Measurements from ENCODE around the gene TMEM178B.

GRCh38 chr7:141027043-141027442 is 46.8 kb upstream of the TMEM178B start:
- no peak for TF ChIP-seq POLR2AphosphoS5 (IDR thresholded peaks at IDR 0.05; ENCODE audit: low read depth, low read length)
- TF ChIP-seq CTCF (IDR thresholded peaks at IDR 0.05) = no peak
- no peak for TF ChIP-seq EP300 (IDR thresholded peaks at IDR 0.05; ENCODE audit: borderline replicate concordance in 1 of 2, low read depth in 1 of 2, low read length in 1 of 2)
- no peak for TF ChIP-seq TEAD4 (IDR thresholded peaks at IDR 0.05; ENCODE audit: borderline replicate concordance, insufficient read depth)
- no peak for TF ChIP-seq TCF12 (IDR thresholded peaks at IDR 0.05)
- TF ChIP-seq YY1 (IDR thresholded peaks at IDR 0.05; ENCODE audit: low read depth) = no peak

All from SK-N-SH (cell line).